Trophoblast cell (in vitro differentiated cells and primary cell): ENCODE measurements around the gene CFAP90.

Source experiments
- DNase-seq, 2 donors: peaks; one replicate each; pipeline ENCODE4 v3.0.0-alpha.2; 2016
- H2AFZ ChIP-seq: 2 replicates; pipeline ENCODE4 v1.6.1; 2013; ENCODE audit warnings: low read length, moderate library complexity, mild to moderate bottlenecking; ENCODE audit not compliant: insufficient read depth, poor library complexity
- H2AK5ac ChIP-seq: 2 replicates; pipeline ENCODE4 v1.6.1; 2013; ENCODE audit warnings: mild to moderate bottlenecking, low read length
- H2BK120ac ChIP-seq: 2 replicates; pipeline ENCODE4 v1.6.1; 2013; ENCODE audit warnings: low read length, mild to moderate bottlenecking, moderate library complexity; ENCODE audit not compliant: insufficient read depth, poor library complexity
- H2BK12ac ChIP-seq: 2 replicates; pipeline ENCODE4 v1.6.1; 2013; ENCODE audit warnings: mild to moderate bottlenecking, low read length, moderate library complexity
- H2BK5ac ChIP-seq: 2 replicates; pipeline ENCODE4 v1.6.1; 2013; ENCODE audit warnings: low read length, low read depth, moderate library complexity, mild to moderate bottlenecking; ENCODE audit not compliant: poor library complexity
- H3K14ac ChIP-seq: 2 replicates; pipeline ENCODE4 v1.6.1; 2013; ENCODE audit warnings: mild to moderate bottlenecking, low read length
- H3K18ac ChIP-seq: 2 replicates; pipeline ENCODE4 v1.6.1; 2013; ENCODE audit warnings: mild to moderate bottlenecking, low read length
- H3K23ac ChIP-seq: 2 replicates; pipeline ENCODE4 v1.6.1; 2013; ENCODE audit warnings: low read length
- H3K27ac ChIP-seq: 2 replicates; pipeline ENCODE4 v1.5.1; 2013; ENCODE audit warnings: low read depth, mild to moderate bottlenecking, inconsistent platforms, low read length, moderate library complexity
- H3K27me3 ChIP-seq: 2 replicates; pipeline ENCODE4 v1.6.1; 2013; ENCODE audit warnings: inconsistent platforms, mild to moderate bottlenecking, low read length, moderate library complexity; ENCODE audit not compliant: insufficient read depth
- H3K36me3 ChIP-seq, 2 experiments: 1 replicate in 1 of 2; 2 replicates in 1 of 2; pipeline ENCODE4 v1.6.1; 2013; ENCODE audit warnings: low read length in 2 of 2, mild to moderate bottlenecking in 2 of 2, moderate library complexity in 1 of 2; ENCODE audit not compliant: insufficient read depth in 2 of 2, control insufficient read depth in 1 of 2
- H3K4ac ChIP-seq: 2 replicates; pipeline ENCODE4 v1.6.1; 2013; ENCODE audit warnings: low read depth, mild to moderate bottlenecking, low read length, moderate library complexity
- H3K4me1 ChIP-seq, 2 experiments: 1 replicate in 1 of 2; 2 replicates in 1 of 2; pipeline ENCODE4 v1.6.1; 2013; ENCODE audit warnings: low read length in 2 of 2, mild to moderate bottlenecking in 2 of 2, moderate library complexity in 1 of 2; ENCODE audit not compliant: insufficient read depth in 2 of 2, control insufficient read depth in 1 of 2
- H3K4me2 ChIP-seq: 2 replicates; pipeline ENCODE4 v1.6.1; 2013; ENCODE audit warnings: inconsistent platforms, mild to moderate bottlenecking, low read length, moderate library complexity
- H3K4me3 ChIP-seq: 2 replicates; pipeline ENCODE4 v1.5.1; 2013; ENCODE audit warnings: mild to moderate bottlenecking, low read depth, low read length, inconsistent platforms
- H3K79me1 ChIP-seq: one replicate; pipeline ENCODE4 v1.6.1; 2013; ENCODE audit warnings: low read length
- H3K79me2 ChIP-seq: 2 replicates; pipeline ENCODE4 v1.6.1; 2013; ENCODE audit warnings: low read length, mild to moderate bottlenecking; ENCODE audit not compliant: control insufficient read depth, insufficient read depth, poor library complexity
- H3K9ac ChIP-seq: 2 replicates; pipeline ENCODE4 v1.6.1; 2013; ENCODE audit warnings: mild to moderate bottlenecking, low read length
- H3K9me3 ChIP-seq: 2 replicates; pipeline ENCODE4 v1.6.1; 2013; ENCODE audit warnings: low read depth, mild to moderate bottlenecking, control low read depth, inconsistent platforms, low read length; ENCODE audit not compliant: insufficient read depth
- H4K12ac ChIP-seq: 2 replicates; pipeline ENCODE4 v1.6.1; 2013; ENCODE audit warnings: low read depth, mild to moderate bottlenecking, low read length, moderate library complexity
- H4K8ac ChIP-seq: 2 replicates; pipeline ENCODE4 v1.6.1; 2013; ENCODE audit warnings: low read depth, mild to moderate bottlenecking, low read length, moderate library complexity
- H4K91ac ChIP-seq: one replicate; pipeline ENCODE4 v1.6.1; 2013; ENCODE audit warnings: low read depth, mild to moderate bottlenecking, low read length, moderate library complexity
- WGBS: extraction: QIAGEN DNeasy Blood & Tissue Kit; methylation state at CpG from one replicate; pipeline ENCODE4 v1.1.7; 2013; ENCODE audit warnings: missing lambda C conversion rate; ENCODE audit not compliant: insufficient read length, insufficient coverage; ENCODE audit errors: extremely low coverage; 5-methylcytosine and 5-hydroxymethylcytosine counted together

CFAP90 gene

DNA sequence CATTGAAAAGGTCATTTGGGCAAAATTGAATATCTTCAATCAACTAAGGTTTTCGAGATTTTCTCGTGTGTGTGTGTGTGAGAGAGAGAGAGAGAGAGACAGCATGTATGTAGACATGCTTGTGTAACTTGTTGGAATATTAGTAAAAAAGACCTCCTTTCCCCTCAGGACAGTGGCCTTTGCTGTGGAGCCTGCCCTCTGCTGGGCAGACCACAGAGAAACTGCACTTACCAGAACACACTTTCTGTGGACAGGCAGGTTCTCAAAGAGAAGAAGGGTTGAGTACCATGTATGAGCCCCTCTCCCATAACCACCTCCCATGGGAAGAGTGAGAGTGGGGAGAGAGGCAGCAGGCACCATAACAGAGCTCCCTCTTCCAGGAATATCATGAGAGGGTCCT lies 45.6 kb downstream of the CFAP90 start:
- no CpG with 5 or more reads among the region's 2 CpGs for WGBS
- Histone ChIP-seq H3K23ac (no peak overlapping the region), H3K79me2 (no peaks in the 10 kb centered on the region), H3K9ac (no peak overlapping the region), H4K8ac (no peak overlapping the region), H3K14ac (no peak overlapping the region), H2AK5ac (no peak overlapping the region), H3K4ac (no peak overlapping the region), H2BK12ac (no peak overlapping the region), H3K4me3 (no peak overlapping the region), H2BK5ac (no peak overlapping the region), H4K91ac (no peak overlapping the region), H4K12ac (no peak overlapping the region), H3K4me1 (no peaks in the 10 kb centered on the region), H3K36me3 (no peaks in the 10 kb centered on the region), H2AFZ (no peak overlapping the region), H3K4me2 (no peak overlapping the region), H3K18ac (no peak overlapping the region), H2BK120ac (no peak overlapping the region), H3K9me3 (no peaks in the 10 kb centered on the region), H3K27ac (no peak overlapping the region), H3K27me3 (no peaks in the 10 kb centered on the region), H3K79me1 (no peaks in the 10 kb centered on the region)
- DNase-seq = peak in 1 of 2 donors; percentile 38

- H3K14ac ChIP-seq = no peak overlapping the region
- no peak overlapping the region for H4K12ac ChIP-seq
- H3K4ac ChIP-seq = no peak overlapping the region
- H3K9ac ChIP-seq = no peak overlapping the region
- H2BK12ac ChIP-seq = no peak overlapping the region
- no peaks in the 10 kb centered on the region for H3K79me2 ChIP-seq
- H3K79me1 ChIP-seq = no peaks in the 10 kb centered on the region
- no peak overlapping the region for H2AFZ ChIP-seq
- H3K27me3 ChIP-seq = no peaks in the 10 kb centered on the region
- H3K4me3 ChIP-seq = no peak overlapping the region
- H3K4me2 ChIP-seq = no peak overlapping the region
- no peak overlapping the region for H2AK5ac ChIP-seq
- H3K27ac ChIP-seq = no peak overlapping the region
- H3K36me3 ChIP-seq = no peaks in the 10 kb centered on the region
- DNase-seq = no peak
- no peak overlapping the region for H3K23ac ChIP-seq
- no peaks in the 10 kb centered on the region for H3K9me3 ChIP-seq
- no peak overlapping the region for H4K8ac ChIP-seq
- no CpG with 5 or more reads among the region's 2 CpGs for WGBS
- no peak overlapping the region for H4K91ac ChIP-seq
- H2BK120ac ChIP-seq = no peak overlapping the region
- no peaks in the 10 kb centered on the region for H3K4me1 ChIP-seq
- H3K18ac ChIP-seq = no peak overlapping the region
- no peak overlapping the region for H2BK5ac ChIP-seq
Measured at GRCh38 chr5:7803937-7804336, 47.0 kb downstream of the CFAP90 start.

- no peak overlapping the region for H3K4ac ChIP-seq
- WGBS = no CpG with 5 or more reads among the region's 6 CpGs
- H3K9ac ChIP-seq = no peak overlapping the region
- no peak overlapping the region for H3K18ac ChIP-seq
- H2BK12ac ChIP-seq = no peak overlapping the region
- H3K4me3 ChIP-seq = no peak overlapping the region
- H3K27me3 ChIP-seq = no peaks in the 10 kb centered on the region
- H2BK120ac ChIP-seq = no peak overlapping the region
- no peaks in the 10 kb centered on the region for H3K79me1 ChIP-seq
- no peak overlapping the region for H3K27ac ChIP-seq
- H2AK5ac ChIP-seq = no peak overlapping the region
- no peaks in the 10 kb centered on the region for H3K9me3 ChIP-seq
- H3K14ac ChIP-seq = no peak overlapping the region
- no peak overlapping the region for H3K4me2 ChIP-seq
- peak; percentile 78 to 97 for DNase-seq
- no peaks in the 10 kb centered on the region for H3K79me2 ChIP-seq
- no peak overlapping the region for H4K12ac ChIP-seq
- H3K23ac ChIP-seq = no peak overlapping the region
- no peak overlapping the region for H4K8ac ChIP-seq
- no peak overlapping the region for H4K91ac ChIP-seq
- H3K4me1 ChIP-seq = no peaks in the 10 kb centered on the region
- H3K36me3 ChIP-seq = no peaks in the 10 kb centered on the region
- H2BK5ac ChIP-seq = no peak overlapping the region
- H2AFZ ChIP-seq = no peak overlapping the region
Measured at GRCh38 chr5:7802855-7803254, 48.1 kb downstream of the CFAP90 start.

GRCh38 chr5:7801891-7802614 lies 48.9 kb downstream of the CFAP90 start:
- no CpG with 5 or more reads among the region's 14 CpGs for WGBS
- Histone ChIP-seq H2BK12ac (no peak overlapping the region), H3K23ac (no peak overlapping the region), H3K27me3 (no peaks in the 10 kb centered on the region), H4K91ac (no peak overlapping the region), H3K79me2 (no peaks in the 10 kb centered on the region), H3K4me3 (no peak overlapping the region), H3K4me1 (no peaks in the 10 kb centered on the region), H3K9me3 (no peaks in the 10 kb centered on the region), H4K8ac (no peak overlapping the region), H2BK120ac (no peak overlapping the region), H3K4ac (no peak overlapping the region), H4K12ac (no peak overlapping the region), H3K14ac (no peak overlapping the region), H3K36me3 (no peaks in the 10 kb centered on the region), H3K18ac (no peak overlapping the region), H2AK5ac (no peak overlapping the region), H2BK5ac (no peak overlapping the region), H2AFZ (peak overlapping the region; percentile 27), H3K4me2 (no peak overlapping the region), H3K27ac (no peak overlapping the region), H3K9ac (no peak overlapping the region), H3K79me1 (no peaks in the 10 kb centered on the region)
- peak in 1 of 2 donors; percentile 23 for DNase-seq
